SH-SY5Y (cell line): ENCODE data around the gene ACE.

Experiments
- GATA2 ChIP-seq: IDR thresholded peaks from 2 replicates; pipeline ENCODE4 v1.6.1; 2011; ENCODE audit warnings: mild to moderate bottlenecking, low read depth, low read length
- GATA3 ChIP-seq: IDR thresholded peaks from 2 replicates; pipeline ENCODE4 v1.6.1; 2011; ENCODE audit warnings: low read depth, mild to moderate bottlenecking, low read length, moderate library complexity

Gene ACE

GRCh38 chr17:63519972-63520882 is 43.4 kb downstream of the ACE start:
- TF ChIP-seq GATA2 (no peak), GATA3 (no peak)

- TF ChIP-seq GATA2 = no peak
- TF ChIP-seq GATA3 = no peak
Measured at GRCh38 chr17:63523253-63523855, 46.5 kb downstream of the ACE start, which contains the start of gene KCNH6. TSS of gene KCNH6 (plus strand) at chr17:63523358. CDS start at chr17:63523414, 56 bp downstream.

- TF ChIP-seq GATA2 = no peak
- no peak for TF ChIP-seq GATA3
Measured at GRCh38 chr17:63524051-63524450, 47.2 kb downstream of the ACE start.

DNA sequence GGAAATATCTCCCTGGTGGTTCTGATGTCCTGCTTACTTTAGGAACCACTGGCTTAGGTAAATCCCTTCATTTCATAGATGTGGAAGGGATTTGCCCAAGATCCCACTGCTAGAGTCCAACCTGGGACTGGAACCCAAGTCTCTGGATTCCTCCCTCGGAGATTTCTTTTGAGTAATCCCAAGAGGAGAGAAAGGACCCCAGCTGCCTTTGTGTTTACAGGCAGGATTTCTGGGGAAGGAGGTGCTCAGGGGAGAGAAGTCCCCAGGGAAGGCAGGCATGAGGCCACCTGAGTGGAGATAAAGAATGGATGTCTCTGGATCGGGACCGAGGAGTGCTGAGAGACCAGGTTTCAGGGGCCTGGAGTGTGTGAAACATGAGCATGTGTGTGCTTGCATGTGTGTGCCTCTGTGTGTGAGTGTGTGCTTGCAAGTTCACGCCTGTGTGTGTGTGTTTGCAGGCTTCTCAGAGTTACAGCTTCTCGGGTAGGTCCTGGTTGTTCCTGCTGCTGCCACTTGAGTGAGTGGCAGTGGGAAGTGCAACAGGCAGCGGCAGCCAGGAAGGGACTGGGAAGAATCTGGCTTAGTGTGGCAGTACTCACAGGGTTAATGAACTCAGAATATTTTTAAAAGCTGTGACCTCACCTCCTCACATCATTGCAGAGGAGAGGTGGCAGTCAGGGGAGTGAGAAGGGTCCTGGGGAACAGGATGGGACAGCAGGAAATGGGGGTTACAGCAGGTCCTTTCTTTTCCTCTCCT is 48.5 kb downstream of the ACE start:
- TF ChIP-seq GATA2 (no peak), GATA3 (no peak)

- TF ChIP-seq GATA2 = no peak
Measured at GRCh38 chr17:63526861-63527260, 50.0 kb downstream of the ACE start.

- no peak for TF ChIP-seq GATA2
- TF ChIP-seq GATA3 = no peak
Measured at GRCh38 chr17:63528183-63528582, 51.3 kb downstream of the ACE start.

DNA sequence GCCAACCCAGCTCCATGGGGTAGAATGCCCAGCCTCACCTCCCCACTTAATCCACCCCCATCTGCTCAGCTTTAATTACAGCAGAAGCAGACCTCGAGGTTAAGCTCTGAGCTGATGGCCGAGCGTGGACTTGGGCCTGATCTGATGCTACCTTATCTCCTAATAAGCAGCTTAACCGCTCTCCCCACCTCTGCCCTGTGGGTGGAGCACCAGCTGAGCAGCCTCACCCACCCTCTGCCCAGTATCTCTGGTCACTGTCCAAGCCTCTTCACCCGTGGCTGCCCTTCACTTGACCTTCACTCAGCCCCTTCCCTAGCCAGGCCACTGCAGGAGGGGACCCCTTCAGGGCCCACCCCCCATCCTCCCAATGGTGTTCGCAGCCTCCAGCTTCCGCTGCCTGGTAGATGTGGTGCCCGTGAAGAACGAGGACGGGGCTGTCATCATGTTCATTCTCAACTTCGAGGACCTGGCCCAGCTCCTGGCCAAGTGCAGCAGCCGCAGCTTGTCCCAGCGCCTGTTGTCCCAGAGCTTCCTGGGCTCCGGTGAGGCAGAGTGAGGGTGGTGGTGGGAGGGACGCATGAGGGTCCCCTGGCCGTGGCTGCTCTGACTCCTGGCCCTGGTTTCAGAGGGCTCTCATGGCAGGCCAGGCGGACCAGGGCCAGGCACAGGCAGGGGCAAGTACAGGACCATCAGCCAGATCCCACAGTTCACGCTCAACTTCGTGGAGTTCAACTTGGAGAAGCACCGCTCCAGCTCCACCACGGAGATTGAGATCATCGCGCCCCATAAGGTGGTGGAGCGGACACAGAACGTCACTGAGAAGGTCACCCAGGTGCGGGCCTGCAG is 53.1 kb downstream of the ACE start:
- TF ChIP-seq GATA2 (peak; percentile 26; the same call in 1 of the 2 replicates), GATA3 (no peak)

DNA sequence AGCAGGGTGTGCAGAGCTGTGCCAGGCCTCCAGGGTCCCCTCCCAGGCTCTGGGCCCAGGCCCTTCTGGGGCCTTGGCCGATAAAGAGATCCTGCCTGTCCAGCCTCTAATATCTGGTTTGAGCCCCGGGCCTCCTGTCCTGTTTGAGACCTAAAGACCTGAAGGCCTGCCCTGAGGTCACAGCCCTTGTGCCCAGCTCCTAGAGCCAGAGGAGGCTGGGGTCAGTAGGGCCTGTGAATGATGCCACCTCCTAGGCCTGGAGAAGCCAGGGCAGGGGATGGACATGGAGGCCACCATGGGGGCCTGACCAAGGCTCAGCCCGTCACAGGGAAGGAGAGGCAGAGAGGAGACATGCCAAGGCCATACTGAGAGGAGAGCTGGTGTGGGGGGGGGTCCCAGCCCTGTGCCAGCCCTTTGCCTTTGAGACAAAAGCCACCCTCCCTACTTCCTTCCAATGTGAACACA is 53.7 kb downstream of the ACE start:
- no peak for TF ChIP-seq GATA3
- TF ChIP-seq GATA2 = no peak

DNA sequence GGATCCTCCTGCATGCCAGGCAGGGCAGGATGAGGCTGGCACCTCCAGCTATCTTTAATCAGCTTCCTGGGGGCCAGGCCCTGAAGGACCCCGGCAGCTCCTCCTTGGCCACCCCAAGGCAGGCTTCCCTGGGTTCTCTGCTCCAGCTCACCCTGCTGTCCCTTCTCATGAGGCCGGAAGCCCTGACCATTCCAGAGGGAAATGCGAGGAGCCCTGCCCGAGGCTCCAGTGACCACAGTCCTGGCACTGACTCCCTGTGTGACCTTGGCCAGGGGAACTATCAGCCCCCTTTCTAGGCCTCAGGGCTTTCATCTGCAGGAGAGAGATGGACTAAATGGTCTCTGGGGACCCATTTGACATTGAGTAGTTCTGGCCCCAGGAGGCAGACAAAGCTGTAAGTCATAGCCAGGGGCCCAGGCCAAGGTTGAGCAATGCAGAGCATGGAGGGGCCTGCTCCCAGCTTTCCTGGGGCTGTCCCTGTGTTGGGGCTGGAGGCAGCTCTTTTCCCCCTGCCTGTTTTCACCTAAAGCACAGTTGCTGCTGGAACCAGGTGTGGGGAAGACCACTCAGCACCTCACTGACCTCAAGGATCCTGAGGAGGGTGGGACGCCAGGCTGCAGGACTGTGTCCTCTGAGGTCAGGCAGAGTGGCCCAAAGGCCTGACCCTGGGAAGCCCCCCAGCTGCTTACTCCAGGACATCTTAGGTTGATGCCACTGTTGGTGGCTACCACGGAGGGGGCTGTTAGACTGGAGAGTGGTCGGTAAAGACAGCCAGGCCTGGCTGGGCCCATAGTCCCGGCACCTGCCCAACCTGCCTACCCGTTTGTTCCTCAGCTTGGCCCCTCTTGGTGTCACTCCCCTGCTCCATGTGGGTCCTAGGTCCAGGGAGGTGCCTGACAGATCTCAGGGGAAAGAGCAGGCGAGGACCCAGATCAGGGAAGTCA is 54.4 kb downstream of the ACE start:
- TF ChIP-seq GATA3 (no peak), GATA2 (no peak)

GRCh38 chr17:63533433-63534077 is 56.7 kb downstream of the ACE start:
- TF ChIP-seq GATA2 (no peak), GATA3 (no peak)

DNA sequence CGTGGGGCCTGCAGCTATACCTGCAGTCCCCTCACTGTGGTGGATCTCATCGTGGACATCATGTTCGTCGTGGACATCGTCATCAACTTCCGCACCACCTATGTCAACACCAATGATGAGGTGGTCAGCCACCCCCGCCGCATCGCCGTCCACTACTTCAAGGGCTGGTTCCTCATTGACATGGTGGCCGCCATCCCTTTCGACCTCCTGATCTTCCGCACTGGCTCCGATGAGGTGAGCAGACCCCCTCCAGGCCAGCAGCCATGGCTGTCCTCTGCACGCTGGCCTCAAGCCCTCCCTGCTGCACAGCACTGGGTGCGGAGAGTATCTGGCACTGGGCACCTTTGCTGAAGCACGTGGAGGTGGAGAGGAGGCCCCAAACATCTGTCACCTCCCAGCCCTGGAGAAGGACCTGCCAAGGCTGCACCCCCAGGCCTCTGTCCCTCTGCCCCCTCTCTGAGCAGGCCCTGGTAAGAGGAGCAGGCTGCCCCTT is 57.3 kb downstream of the ACE start:
- TF ChIP-seq GATA2 (no peak), GATA3 (no peak)

DNA sequence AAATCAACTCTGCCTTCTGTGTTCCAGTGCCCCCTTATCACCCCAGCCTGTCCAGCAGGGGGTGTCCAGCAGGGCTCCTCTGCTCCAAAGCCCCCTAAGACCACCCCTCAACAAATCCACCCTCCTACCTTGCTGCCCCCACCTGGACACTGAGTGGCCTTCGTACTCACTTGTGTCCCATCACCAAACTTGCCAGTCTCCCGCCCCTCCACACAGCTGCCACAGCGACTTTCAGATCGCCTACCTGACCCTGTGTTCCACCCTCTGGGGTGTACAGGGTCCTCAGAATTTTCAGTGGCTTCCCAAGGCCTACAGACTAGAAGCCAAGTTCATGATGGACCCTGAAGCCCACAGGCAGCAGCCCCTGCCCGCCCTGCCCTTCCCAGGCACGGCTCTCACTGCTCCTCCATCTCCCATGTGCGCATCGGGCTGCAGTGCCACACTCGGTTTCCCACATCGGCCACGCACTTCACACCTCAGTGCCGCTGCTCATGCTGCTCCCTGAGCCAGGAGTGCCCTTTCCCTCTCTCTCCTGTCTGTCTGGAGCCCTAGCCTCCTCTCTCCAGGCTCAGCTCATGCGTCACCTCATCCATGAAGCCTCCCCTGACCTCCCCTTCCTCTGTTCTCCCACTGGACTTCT is 58.1 kb downstream of the ACE start:
- TF ChIP-seq GATA2 (no peak), GATA3 (no peak)

DNA sequence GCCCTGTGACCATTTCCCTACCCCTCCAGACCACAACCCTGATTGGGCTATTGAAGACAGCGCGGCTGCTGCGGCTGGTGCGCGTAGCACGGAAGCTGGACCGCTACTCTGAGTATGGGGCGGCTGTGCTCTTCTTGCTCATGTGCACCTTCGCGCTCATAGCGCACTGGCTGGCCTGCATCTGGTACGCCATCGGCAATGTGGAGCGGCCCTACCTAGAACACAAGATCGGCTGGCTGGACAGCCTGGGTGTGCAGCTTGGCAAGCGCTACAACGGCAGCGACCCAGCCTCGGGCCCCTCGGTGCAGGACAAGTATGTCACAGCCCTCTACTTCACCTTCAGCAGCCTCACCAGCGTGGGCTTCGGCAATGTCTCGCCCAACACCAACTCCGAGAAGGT is 58.8 kb downstream of the ACE start:
- TF ChIP-seq GATA2 (no peak), GATA3 (no peak)
